ENCODE measurements around the gene TMEM183A. TPM values are rescaled to one million over a fixed set of nuclear protein-coding genes. Genes with fewer than 3 reads are reported as not detected.
"Not testable (repeated sequence)": the region's sequence is repeated elsewhere in the genome, so short reads cannot be mapped to it uniquely, and the experiment has no call there.

TMEM183A gene
- total and polyA plus RNA-seq, 5 donors from 2014 or later, result 53.6 to 130 (median 66.0) TPM

DNA sequence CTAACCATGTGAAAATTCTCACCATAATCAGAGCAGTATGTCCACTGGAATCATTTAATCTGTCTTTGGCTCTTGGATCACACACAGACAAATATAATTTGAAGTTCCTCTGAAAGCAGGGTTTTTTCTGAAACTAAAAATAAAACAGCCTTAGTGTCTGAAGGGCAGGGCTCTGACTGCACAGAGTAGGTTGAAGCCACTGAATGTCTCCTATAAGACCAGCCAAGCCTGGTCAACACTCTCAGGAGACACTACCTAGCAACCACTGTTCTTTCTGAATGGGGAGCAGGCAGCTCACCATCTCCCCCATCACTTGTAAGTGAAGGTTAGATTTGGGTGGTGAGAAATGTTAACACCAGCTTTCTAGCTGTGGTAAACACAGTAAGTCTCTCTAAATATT is 16.1 kb upstream of the TMEM183A start:
- no peak for ATAC-seq (ENCODE audit: low read depth in 2 of 2)
- Histone ChIP-seq H3K4me3 (ENCODE audit: low read depth, low read length) (no peak overlapping the region), H3K27ac (ENCODE audit: insufficient read depth, low read length, poor library complexity, severe bottlenecking) (no peak overlapping the region), H3K4me1 (ENCODE audit: control insufficient read depth, insufficient read depth, low read length, poor library complexity, severe bottlenecking) (no peaks in the 10 kb centered on the region), H3K9me3 (ENCODE audit: control insufficient read depth in 2 of 2, low read length in 2 of 2) (no peaks in the 10 kb centered on the region), H3K36me3 (ENCODE audit: control insufficient read depth, insufficient read depth, low read length) (no peaks in the 10 kb centered on the region), H3K27me3 (ENCODE audit: control insufficient read depth, insufficient read depth, low read length) (peaks cover 23% of the 10 kb centered on the region)
- H3K4me1 Mint-ChIP-seq, result no peaks in the 10 kb centered on the region
- peaks cover 0 to 6% (median 0%) of the 10 kb centered on the region in 7 donors for H3K9me3 Mint-ChIP-seq
- H3K36me3 Mint-ChIP-seq, result no peaks in the 10 kb centered on the region
- no peak overlapping the region for H3K27ac Mint-ChIP-seq
- peaks cover 77% of the 10 kb centered on the region for H3K27me3 Mint-ChIP-seq
- H3K4me3 Mint-ChIP-seq, result no peak overlapping the region
- DNase-seq, result no peak

GRCh38 chr1:202994756-202995155 is 12.4 kb upstream of the TMEM183A start:
- ATAC-seq (ENCODE audit: low read depth in 2 of 2), result no peak
- Histone ChIP-seq H3K27ac (ENCODE audit: insufficient read depth, low read length, poor library complexity, severe bottlenecking) (no peak overlapping the region), H3K4me3 (ENCODE audit: low read depth, low read length) (no peak overlapping the region), H3K9me3 (ENCODE audit: control insufficient read depth in 2 of 2, low read length in 2 of 2) (no peaks in the 10 kb centered on the region), H3K27me3 (ENCODE audit: control insufficient read depth, insufficient read depth, low read length) (peaks cover 29% of the 10 kb centered on the region), H3K4me1 (ENCODE audit: control insufficient read depth, insufficient read depth, low read length, poor library complexity, severe bottlenecking) (peaks cover 5% of the 10 kb centered on the region), H3K36me3 (ENCODE audit: control insufficient read depth, insufficient read depth, low read length) (no peaks in the 10 kb centered on the region)
- peaks cover 87% of the 10 kb centered on the region for H3K27me3 Mint-ChIP-seq
- H3K36me3 Mint-ChIP-seq, result no peaks in the 10 kb centered on the region
- peaks cover 4 to 6% (median 5%) of the 10 kb centered on the region in 4 donors for H3K4me1 Mint-ChIP-seq
- peaks cover 0 to 6% (median 0%) of the 10 kb centered on the region in 7 donors for H3K9me3 Mint-ChIP-seq
- no peak overlapping the region for H3K27ac Mint-ChIP-seq
- DNase-seq, result no peak
- H3K4me3 Mint-ChIP-seq, result no peak overlapping the region

DNA sequence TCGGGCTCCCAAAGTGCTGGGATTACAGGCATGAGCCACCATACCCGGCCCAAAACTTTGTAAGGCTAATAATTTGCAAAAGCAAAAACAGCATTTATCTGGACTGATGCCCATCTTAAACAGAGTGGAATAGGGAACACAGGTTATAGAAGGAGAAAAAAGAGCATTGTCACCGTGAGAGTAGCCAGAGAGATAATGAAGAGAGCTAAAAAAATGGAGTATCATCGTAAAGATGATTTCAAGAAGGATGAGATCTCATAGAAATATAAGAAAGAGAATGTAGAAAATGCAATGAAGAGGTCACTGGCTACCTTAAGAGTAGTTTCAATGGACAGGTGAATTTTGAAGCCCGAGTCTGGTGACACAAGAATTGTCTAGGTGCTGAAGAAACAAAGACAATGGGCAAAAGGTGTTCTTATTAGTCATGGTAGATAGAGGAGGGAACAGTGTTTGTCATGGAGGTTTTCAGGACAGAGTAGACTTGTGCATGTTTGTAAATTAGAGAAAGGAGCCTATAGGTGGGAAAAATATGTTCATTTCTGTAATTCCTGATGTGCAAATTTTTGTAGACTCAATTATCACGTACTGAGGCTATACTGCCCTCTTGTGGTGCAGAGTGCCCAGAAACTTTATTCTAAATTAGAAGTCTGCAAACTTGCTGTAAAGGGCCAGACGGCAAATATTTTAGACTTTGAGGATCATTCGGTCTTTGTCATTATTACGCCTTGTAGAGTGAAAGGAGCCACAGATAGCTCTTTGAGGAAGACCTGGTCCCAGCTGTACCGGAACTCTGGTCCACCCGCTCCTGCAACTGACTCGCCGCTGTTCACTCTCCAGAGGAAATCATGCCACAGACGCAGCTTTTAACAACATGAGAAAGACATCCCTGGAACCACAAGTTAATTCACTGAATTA is 8.1 kb upstream of the TMEM183A start:
- peak overlapping the region; percentile 34 for H3K4me3 ChIP-seq (ENCODE audit: low read depth, low read length)
- H3K36me3 Mint-ChIP-seq, result no peaks in the 10 kb centered on the region
- ATAC-seq (ENCODE audit: low read depth in 2 of 2) (peak in 1 of 2 donors; percentile 58), DNase-seq (peak; percentile 49 to 74 (median 69))
- peak overlapping the region in 1 of 3 donors; percentile 53 for H3K27ac Mint-ChIP-seq
- H3K27me3 ChIP-seq (ENCODE audit: control insufficient read depth, insufficient read depth, low read length), result peaks cover 10% of the 10 kb centered on the region
- peaks cover 4 to 6% (median 5%) of the 10 kb centered on the region in 4 donors for H3K4me1 Mint-ChIP-seq
- no peaks in the 10 kb centered on the region for H3K9me3 Mint-ChIP-seq
- H3K27me3 Mint-ChIP-seq, result peaks cover 56% of the 10 kb centered on the region
- peaks cover 5% of the 10 kb centered on the region for H3K4me1 ChIP-seq (ENCODE audit: control insufficient read depth, insufficient read depth, low read length, poor library complexity, severe bottlenecking)
- H3K9me3 ChIP-seq (ENCODE audit: control insufficient read depth in 2 of 2, low read length in 2 of 2), result no peaks in the 10 kb centered on the region
- no peaks in the 10 kb centered on the region for H3K36me3 ChIP-seq (ENCODE audit: control insufficient read depth, insufficient read depth, low read length)
- H3K27ac ChIP-seq (ENCODE audit: insufficient read depth, low read length, poor library complexity, severe bottlenecking), result no peak overlapping the region
- H3K4me3 Mint-ChIP-seq, result peak overlapping the region; percentile 2 to 81 (median 31)

GRCh38 chr1:203000217-203000944 is 6.8 kb upstream of the TMEM183A start:
- no peak overlapping the region for H3K4me3 Mint-ChIP-seq

GRCh38 chr1:203001986-203002385 is 5.2 kb upstream of the TMEM183A start:
- Histone ChIP-seq H3K4me3 (ENCODE audit: low read depth, low read length) (no peak overlapping the region), H3K9me3 (ENCODE audit: control insufficient read depth in 2 of 2, low read length in 2 of 2) (no peaks in the 10 kb centered on the region), H3K27ac (ENCODE audit: insufficient read depth, low read length, poor library complexity, severe bottlenecking) (no peak overlapping the region), H3K4me1 (ENCODE audit: control insufficient read depth, insufficient read depth, low read length, poor library complexity, severe bottlenecking) (peaks cover 13% of the 10 kb centered on the region), H3K36me3 (ENCODE audit: control insufficient read depth, insufficient read depth, low read length) (no peaks in the 10 kb centered on the region), H3K27me3 (ENCODE audit: control insufficient read depth, insufficient read depth, low read length) (no peaks in the 10 kb centered on the region)
- Mint-ChIP-seq H3K9me3 (no peaks in the 10 kb centered on the region), H3K4me1 (peaks cover 6 to 16% (median 12%) of the 10 kb centered on the region in 4 donors), H3K27me3 (peaks cover 29% of the 10 kb centered on the region), H3K36me3 (no peaks in the 10 kb centered on the region), H3K4me3 (no peak overlapping the region), H3K27ac (peak overlapping the region in 1 of 3 donors; percentile 5)
- DNase-seq (no peak), ATAC-seq (ENCODE audit: low read depth in 2 of 2) (no peak)

More at GRCh38 chr1:203000217-203000944, 6.8 kb upstream of the TMEM183A start:
- peaks cover 45% of the 10 kb centered on the region for H3K27me3 Mint-ChIP-seq
- no peak overlapping the region for H3K4me3 ChIP-seq (ENCODE audit: low read depth, low read length)
- no peaks in the 10 kb centered on the region for H3K36me3 ChIP-seq (ENCODE audit: control insufficient read depth, insufficient read depth, low read length)
- H3K27me3 ChIP-seq (ENCODE audit: control insufficient read depth, insufficient read depth, low read length), result peaks cover 8% of the 10 kb centered on the region
- H3K9me3 ChIP-seq (ENCODE audit: control insufficient read depth in 2 of 2, low read length in 2 of 2), result no peaks in the 10 kb centered on the region
- ATAC-seq (ENCODE audit: low read depth in 2 of 2), result no peak
- no peaks in the 10 kb centered on the region for H3K36me3 Mint-ChIP-seq
- H3K9me3 Mint-ChIP-seq, result no peaks in the 10 kb centered on the region
- H3K4me1 ChIP-seq (ENCODE audit: control insufficient read depth, insufficient read depth, low read length, poor library complexity, severe bottlenecking), result peaks cover 5% of the 10 kb centered on the region
- no peak overlapping the region for H3K27ac Mint-ChIP-seq
- DNase-seq, result no peak
- H3K27ac ChIP-seq (ENCODE audit: insufficient read depth, low read length, poor library complexity, severe bottlenecking), result no peak overlapping the region
- peaks cover 4 to 6% (median 5%) of the 10 kb centered on the region in 4 donors for H3K4me1 Mint-ChIP-seq

DNA sequence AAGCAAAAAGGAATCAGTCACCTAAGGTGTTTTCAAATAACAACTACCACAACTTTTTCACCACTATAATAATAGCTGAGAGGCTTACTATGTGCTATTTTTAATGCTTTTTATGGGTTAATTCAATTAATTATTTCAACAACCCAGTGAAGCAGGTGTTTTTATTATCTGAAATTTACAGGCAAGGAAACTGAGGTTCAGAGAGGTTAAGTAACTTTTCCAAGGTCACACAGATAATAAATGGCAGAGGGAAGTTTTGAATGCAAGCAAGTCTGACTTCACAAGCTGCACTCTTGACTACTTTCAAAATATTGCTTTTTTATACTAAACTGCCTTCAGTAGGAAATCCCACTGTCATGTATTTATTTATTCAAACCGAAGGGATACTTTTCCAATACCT is 4.2 kb upstream of the TMEM183A start:
- Mint-ChIP-seq H3K36me3 (no peaks in the 10 kb centered on the region), H3K27me3 (peaks cover 21% of the 10 kb centered on the region), H3K27ac (no peak overlapping the region), H3K4me3 (peak overlapping the region in 1 of 4 donors; percentile 45), H3K9me3 (no peaks in the 10 kb centered on the region), H3K4me1 (peaks cover 6 to 21% (median 13%) of the 10 kb centered on the region in 4 donors)
- Histone ChIP-seq H3K4me3 (ENCODE audit: low read depth, low read length) (no peak overlapping the region), H3K36me3 (ENCODE audit: control insufficient read depth, insufficient read depth, low read length) (no peaks in the 10 kb centered on the region), H3K9me3 (ENCODE audit: control insufficient read depth in 2 of 2, low read length in 2 of 2) (no peaks in the 10 kb centered on the region), H3K4me1 (ENCODE audit: control insufficient read depth, insufficient read depth, low read length, poor library complexity, severe bottlenecking) (peaks cover 15% of the 10 kb centered on the region), H3K27me3 (ENCODE audit: control insufficient read depth, insufficient read depth, low read length) (no peaks in the 10 kb centered on the region), H3K27ac (ENCODE audit: insufficient read depth, low read length, poor library complexity, severe bottlenecking) (no peak overlapping the region)
- no peak for ATAC-seq (ENCODE audit: low read depth in 2 of 2)
- DNase-seq, result no peak

DNA sequence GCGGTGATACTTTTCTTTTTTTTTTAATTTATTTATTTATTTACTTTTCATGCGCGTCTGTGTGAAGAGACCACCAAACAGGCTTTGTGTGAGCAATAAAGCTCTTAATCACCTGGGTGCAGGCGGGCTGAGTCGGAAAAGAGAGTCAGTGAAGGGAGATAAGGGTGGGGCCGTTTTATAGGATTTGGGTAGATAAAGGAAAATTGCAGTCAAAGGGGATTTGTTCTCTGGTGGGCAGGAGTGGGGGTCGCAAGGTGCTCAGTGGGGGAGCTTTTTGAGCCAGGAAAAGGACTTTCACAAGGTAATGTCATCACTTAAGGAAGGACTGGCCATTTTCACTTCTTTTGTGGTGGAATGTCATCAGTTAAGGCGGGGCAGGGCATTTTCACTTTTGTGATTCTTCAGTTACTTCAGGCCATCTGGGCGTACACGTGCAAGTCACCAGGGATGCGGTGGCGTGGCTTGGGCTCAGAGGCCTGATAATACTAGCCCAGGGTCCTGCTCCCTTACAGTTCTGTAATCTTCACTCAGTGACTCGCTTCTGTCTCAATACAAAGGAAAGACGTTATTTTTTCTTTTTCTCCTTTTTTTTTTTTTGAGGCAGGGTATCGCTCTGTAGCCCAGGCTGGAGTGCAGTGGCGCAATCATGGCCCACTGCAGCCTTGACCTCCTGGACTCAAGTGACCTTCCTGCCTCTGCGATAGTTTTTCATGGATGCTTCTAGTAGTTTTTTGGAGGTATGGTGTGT is 1.6 kb upstream of the TMEM183A start:
- peak overlapping the region; percentile 60 for H3K4me3 ChIP-seq (ENCODE audit: low read depth, low read length)

More for the DNA sequence above, 1.6 kb upstream of the TMEM183A start:
- Mint-ChIP-seq H3K4me3 (peak overlapping the region; percentile 93 to 97 (median 94)), H3K27ac (peak overlapping the region; percentile 28 to 98 (median 65)), H3K4me1 (peaks cover 8 to 33% (median 19%) of the 10 kb centered on the region in 4 donors)
- H3K27me3 ChIP-seq (ENCODE audit: control insufficient read depth, insufficient read depth, low read length); H3K9me3 Mint-ChIP-seq; H3K36me3 Mint-ChIP-seq; ATAC-seq (ENCODE audit: low read depth in 2 of 2); H3K27ac ChIP-seq (ENCODE audit: insufficient read depth, low read length, poor library complexity, severe bottlenecking); H3K27me3 Mint-ChIP-seq; DNase-seq; H3K9me3 ChIP-seq (ENCODE audit: control insufficient read depth in 2 of 2, low read length in 2 of 2): not testable (repeated sequence)
- peaks cover 19% of the 10 kb centered on the region for H3K36me3 ChIP-seq (ENCODE audit: control insufficient read depth, insufficient read depth, low read length)
- H3K4me1 ChIP-seq (ENCODE audit: control insufficient read depth, insufficient read depth, low read length, poor library complexity, severe bottlenecking), result peaks cover 33% of the 10 kb centered on the region
